Measurements from ENCODE around the gene AHNAK2.
A peak's percentile ranks its signal among the peaks of the same experiment; 100 is the strongest.
"Not testable (repeated sequence)": the region's sequence is repeated elsewhere in the genome, so short reads cannot be mapped to it uniquely, and the experiment has no call there.

AHNAK2 gene

GRCh38 chr14:104977681-104978653, at the start of gene AHNAK2:
Gene AHNAK2, minus strand, starts transcription at chr14:104978374. Its CDS starts 137 bp downstream, at chr14:104978237.
- DNase-seq = peak; percentile 75

GRCh38 chr14:105027718-105028117, 49.5 kb upstream of the AHNAK2 start:
- DNase-seq = not testable (repeated sequence)

GRCh38 chr14:105026802-105027563, 48.8 kb upstream of the AHNAK2 start:
- no peak for DNase-seq

GRCh38 chr14:105026033-105026785, 48.0 kb upstream of the AHNAK2 start:
- DNase-seq = no peak

- DNase-seq = no peak
These were observed 47.3 kb upstream of the AHNAK2 start for GRCh38 chr14:105025429-105025828.

GRCh38 chr14:105023791-105024480, 45.8 kb upstream of the AHNAK2 start:
- DNase-seq = no peak

- DNase-seq = no peak
These were observed 45.0 kb upstream of the AHNAK2 start for GRCh38 chr14:105023144-105023543.

GRCh38 chr14:105022276-105022670, 44.1 kb upstream of the AHNAK2 start:
- no peak for DNase-seq

GRCh38 chr14:105021656-105022275, 43.6 kb upstream of the AHNAK2 start:
- peak; percentile 84 for DNase-seq

GRCh38 chr14:105020815-105021655, 42.9 kb upstream of the AHNAK2 start, which contains the start of gene CDCA4:
Gene CDCA4, minus strand, starts transcription at chr14:105021083. Its CDS starts 9,154 bp downstream, at chr14:105011929.
- DNase-seq = peak; percentile 98

- DNase-seq = no peak
These were observed 42.0 kb upstream of the AHNAK2 start for GRCh38 chr14:105019861-105020814.

GRCh38 chr14:105018414-105018813, 40.2 kb upstream of the AHNAK2 start:
- no peak for DNase-seq

GRCh38 chr14:105015905-105016304, 37.7 kb upstream of the AHNAK2 start:
- no peak for DNase-seq

- DNase-seq = no peak
These were observed 37.1 kb upstream of the AHNAK2 start for GRCh38 chr14:105015242-105015641.

- DNase-seq = no peak
These were observed 36.5 kb upstream of the AHNAK2 start for GRCh38 chr14:105014631-105015030.

- no peak for DNase-seq
These were observed 35.9 kb upstream of the AHNAK2 start for GRCh38 chr14:105014032-105014431.

GRCh38 chr14:105013150-105013785, 35.1 kb upstream of the AHNAK2 start:
- DNase-seq = no peak

- DNase-seq = no peak
These were observed 34.2 kb upstream of the AHNAK2 start for GRCh38 chr14:105012171-105012985.

Measured in NCI-H2227 treated with DMSO at 0.1 percent for 48 hours (cell line).